GM12878 (cell line): ENCODE results near the gene STK32A. TPM values are rescaled to one million over a fixed set of nuclear protein-coding genes. Genes with fewer than 3 reads are reported as not detected.

Experiments
- ATAC-seq: fragments of 200-7000 bp; cut with Tn5 transposase; 3 replicates; pipeline ENCODE4 v1.9.1; 2020; ENCODE audit warnings: mild to moderate bottlenecking, moderate library complexity
- BruUV-seq: library from RNA; stranded (reverse); fragments of 400-500 nt; replicated peaks from 2 replicates; lab custom pipeline; 2021; lab: Mats Ljungman, UMichigan
- CTCF ChIA-PET: fragments of 300-600 bp; sonication (Branson Sonifier 250); formaldehyde crosslinking; extraction: SDS; loops from one replicate; lab custom pipeline; 2021; ENCODE audit warnings: inconsistent platforms; lab: Yijun Ruan, JAX
- POLR2A ChIA-PET: fragments of 350-600 bp; formaldehyde crosslinking; extraction: SDS; loops from one replicate; lab custom pipeline; 2021; ENCODE audit warnings: inconsistent platforms; lab: Charles Lee
- RAD21 ChIA-PET: fragments of 300-600 bp; sonication (Branson Sonifier 250); formaldehyde crosslinking; loops from one replicate; lab custom pipeline; 2023; ENCODE audit warnings: antibody characterized with exemption; ENCODE audit not compliant: unreplicated experiment; lab: Charles Lee
- SMC1A ChIA-PET: fragments of 300-600 bp; sonication (Branson Sonifier 250); formaldehyde crosslinking; loops from one replicate; lab custom pipeline; 2023; ENCODE audit not compliant: unreplicated experiment, uncharacterized antibody; lab: Charles Lee
- DNase-seq: peaks from one replicate; pipeline ENCODE4 v3.0.0-alpha.2; 2011; ENCODE audit warnings: low read depth, low spot score
- FAIRE-seq: peaks from 3 replicates; lab custom pipeline; 2011; peaks lifted over from hg19 to GRCh38; lab: Jason Lieb, UNC
- H2AFZ ChIP-seq: 2 replicates; pipeline ENCODE4 v1.6.0; 2011; ENCODE audit warnings: low read depth, low read length, control low read depth; ENCODE audit not compliant: control insufficient read depth
- H3K27ac ChIP-seq: 2 replicates; pipeline ENCODE4 v1.5.1; 2011; ENCODE audit warnings: control low read depth; ENCODE audit not compliant: control insufficient read depth, insufficient read depth
- H3K27me3 ChIP-seq, 2 experiments: replicated peaks in 1 of 2; 2 replicates each; pipeline versions ENCODE4 v1.6.0 to v1.6.1; 2011; ENCODE audit warnings: low read length in 1 of 2; ENCODE audit not compliant: control insufficient read depth in 2 of 2, insufficient read depth in 2 of 2
- H3K36me3 ChIP-seq, 2 experiments: 2 replicates each; pipeline ENCODE4 v1.5.1; 2011; ENCODE audit warnings: low read length in 1 of 2; ENCODE audit not compliant: control insufficient read depth in 2 of 2, insufficient read depth in 2 of 2
- H3K4me1 ChIP-seq: 2 replicates; pipeline ENCODE4 v1.6.1; 2011; ENCODE audit warnings: mild to moderate bottlenecking, low read length, moderate library complexity, mixed read lengths; ENCODE audit not compliant: control insufficient read depth, insufficient read depth
- H3K4me2 ChIP-seq: 2 replicates; pipeline ENCODE4 v1.6.0; 2011; ENCODE audit warnings: control low read depth; ENCODE audit not compliant: control insufficient read depth, insufficient read depth
- H3K4me3 ChIP-seq: fragments of 200-600 bp; sonication (generic); 2 replicates; pipeline ENCODE4 v1.5.1; 2016
- H3K79me2 ChIP-seq: 2 replicates; pipeline ENCODE4 v1.6.0; 2011; ENCODE audit warnings: low read length; ENCODE audit not compliant: control insufficient read depth, insufficient read depth
- H3K9ac ChIP-seq: 2 replicates; pipeline ENCODE4 v1.8.0; 2011; ENCODE audit warnings: low read length, control low read depth, mixed read lengths; ENCODE audit not compliant: control insufficient read depth, insufficient read depth
- H3K9me3 ChIP-seq: replicated peaks from 3 replicates; pipeline ENCODE4 v1.5.1; 2011; ENCODE audit warnings: mild to moderate bottlenecking, low read length; ENCODE audit not compliant: control insufficient read depth, insufficient read depth
- H4K20me1 ChIP-seq: 2 replicates; pipeline ENCODE4 v1.6.0; 2011; ENCODE audit not compliant: control insufficient read depth, insufficient read depth
- BCL3 ChIP-seq: IDR thresholded peaks from 2 replicates; pipeline ENCODE4 v1.6.1; 2011; ENCODE audit warnings: borderline replicate concordance, low read depth, mild to moderate bottlenecking, moderate library complexity, low read length; ENCODE audit not compliant: insufficient read depth, poor library complexity, severe bottlenecking
- ELK1 ChIP-seq: IDR thresholded peaks from 2 replicates; pipeline ENCODE4 v1.6.1; 2012; ENCODE audit warnings: low read depth, low read length, improper control_type of control experiment
- IKZF1 ChIP-seq: fragments of 450-650 bp; conservative IDR thresholded peaks from 2 replicates; pipeline ENCODE4 v1.6.1; 2017; ENCODE audit warnings: antibody characterized with exemption, mild to moderate bottlenecking
- NFYB ChIP-seq: IDR thresholded peaks from 2 replicates; pipeline ENCODE4 v1.6.1; 2011; ENCODE audit warnings: low read depth, mild to moderate bottlenecking, low read length, improper control_type of control experiment, moderate library complexity; ENCODE audit not compliant: insufficient read depth
- PBX3 ChIP-seq: IDR thresholded peaks from 2 replicates; pipeline ENCODE4 v1.6.1; 2011; ENCODE audit warnings: mild to moderate bottlenecking, low read depth, low read length, moderate library complexity; ENCODE audit not compliant: insufficient replicate concordance
- PML ChIP-seq: IDR thresholded peaks from 2 replicates; pipeline ENCODE4 v1.6.1; 2012; ENCODE audit warnings: low read length, inconsistent platforms
- RAD51 ChIP-seq: fragments of 450-650 bp; IDR thresholded peaks from 2 replicates; pipeline ENCODE4 v1.6.1; 2016; ENCODE audit warnings: moderate library complexity, mild to moderate bottlenecking, inconsistent platforms
- RB1 ChIP-seq: fragments of 450-650 bp; formaldehyde crosslinking; IDR thresholded peaks from 2 replicates; pipeline ENCODE4 v1.6.1; 2017; ENCODE audit warnings: mild to moderate bottlenecking, borderline replicate concordance
- SIN3A ChIP-seq: IDR thresholded peaks from 2 replicates; pipeline ENCODE4 v1.6.1; 2012; ENCODE audit warnings: low read depth, low read length, improper control_type of control experiment
- SMC3 ChIP-seq: IDR thresholded peaks from 2 replicates; pipeline ENCODE4 v1.6.1; 2011; ENCODE audit warnings: low read length, improper control_type of control experiment, borderline replicate concordance
- SRF ChIP-seq, 2 experiments: IDR thresholded peaks; 2 replicates each; pipeline ENCODE4 v1.6.1; 2011; ENCODE audit warnings: low read depth in 2 of 2, low read length in 2 of 2, mild to moderate bottlenecking in 1 of 2, moderate library complexity in 1 of 2
- STAT1 ChIP-seq: fragments of 450-650 bp; conservative IDR thresholded peaks from 2 replicates; pipeline ENCODE4 v1.6.1; 2014; ENCODE audit warnings: antibody characterized with exemption, mild to moderate bottlenecking
- STAT3 ChIP-seq: IDR thresholded peaks from 2 replicates; pipeline ENCODE4 v1.6.1; 2011; ENCODE audit warnings: low read depth, low read length, improper control_type of control experiment
- TARDBP ChIP-seq: IDR thresholded peaks from 2 replicates; pipeline ENCODE4 v1.6.1; 2016; ENCODE audit warnings: borderline replicate concordance
- TBL1XR1 ChIP-seq: IDR thresholded peaks from 2 replicates; pipeline ENCODE4 v1.6.1; 2012; ENCODE audit warnings: low read depth, low read length, improper control_type of control experiment
- YY1 ChIP-seq: IDR thresholded peaks from 2 replicates; pipeline ENCODE4 v1.6.1; 2011; ENCODE audit warnings: low read depth, mild to moderate bottlenecking, low read length
- ZBED1 ChIP-seq: IDR thresholded peaks from 2 replicates; pipeline ENCODE4 v1.6.1; 2016; ENCODE audit warnings: borderline replicate concordance
- ZNF687 ChIP-seq: fragments of 450-650 bp; IDR thresholded peaks from 2 replicates; pipeline ENCODE4 v1.6.1; 2017; ENCODE audit warnings: mild to moderate bottlenecking, moderate library complexity
- in situ Hi-C: fragments of 300-500 bp; cut with MboI; formaldehyde crosslinking; loops from 9 replicates; pipeline ENCODE4 v1.14.3; 2018; ENCODE audit warnings: mixed read lengths
- intact Hi-C: fragments of 100-400 bp; cut with micrococcal nuclease; formaldehyde crosslinking; loops from one replicate; pipeline ENCODE4 v1.14.2; 2022; ENCODE audit not compliant: unreplicated experiment
- polyA plus RNA-seq, 11 experiments: library from polyadenylated mRNA; depleted of rRNA in 4 of 11; unstranded in 6 of 11; stranded (reverse) in 5 of 11; fragments of >200 nt; fragmentation: Nextera tagmentation in 4 of 11; fragmentation: Illumina TruSeq in 1 of 11; extraction: Ambion mirVana in 4 of 11; extraction: Trizol in 1 of 11; gene quantifications; 1 replicate in 1 of 11; 2 replicates in 10 of 11; pipeline versions ENCODE4 v1.2.1 to v1.2.3, GENCODE V29; 2011 to 2016; ENCODE audit warnings: inconsistent platforms in 2 of 11, missing spikeins in 2 of 11, low read depth in 1 of 11
- total RNA-seq, 4 experiments: library from RNA; depleted of rRNA in 3 of 4; stranded (reverse); fragments of >200 nt in 3 of 4; fragmentation: Illumina TruSeq in 1 of 4; extraction: Trizol in 1 of 4; gene quantifications; 2 replicates each; pipeline versions ENCODE4 v1.2.1 to v1.2.3, GENCODE V29; 2013 to 2021

Gene STK32A
- total and polyA plus RNA-seq, 10 of the 15 experiments (the other 5 are each of a cell fraction or from before 2014, with no cell fraction given), result under 0.01 to 0.10 TPM; not detected in 8

- BruUV-seq, result no TSS peak
- Histone ChIP-seq H3K4me2 (no peak overlapping the region), H2AFZ (no peak overlapping the region), H3K9ac (no peak overlapping the region), H3K79me2 (no peaks in the 10 kb centered on the region), H3K4me1 (no peaks in the 10 kb centered on the region), H4K20me1 (no peaks in the 10 kb centered on the region), H3K27me3 (no peaks in the 10 kb centered on the region; a peak in 1 of 4 replicates), H3K9me3 (no peaks in the 10 kb centered on the region), H3K4me3 (no peak overlapping the region), H3K27ac (no peak overlapping the region), H3K36me3 (no peaks in the 10 kb centered on the region)
- no peak for DNase-seq
- intact Hi-C loops, result no loop called here
- no peak for ATAC-seq
- POLR2A ChIA-PET, result no interaction called here
- SMC1A ChIA-PET, result interaction anchor here (0.7 kb wide), 1 partner anchor 642 kb away, joined by 4 read pairs; no protein-coding TSS in a partner anchor
- FAIRE-seq, result no peak
- RAD21 ChIA-PET, result no interaction called here
- CTCF ChIA-PET, result no interaction called here
- in situ Hi-C loops, result no loop called here
- TF ChIP-seq ELK1 (no peak), IKZF1 (no peak), PML (no peak), SMC3 (no peak), SIN3A (no peak), TBL1XR1 (no peak), YY1 (no peak), STAT3 (no peak), SRF (IDR thresholded peaks at IDR 0.05; ENCODE audit: low read depth in 2 of 2, low read length in 2 of 2) (no peak), NFYB (no peak), ZNF687 (no peak), PBX3 (no peak), RB1 (no peak), BCL3 (no peak), STAT1 (no peak), RAD51 (no peak), TARDBP (no peak), ZBED1 (no peak)
Observed at GRCh38 chr5:147267082-147267832, 32.4 kb downstream of the STK32A start.
